GM19351 (cell line): Measurements from ENCODE around the gene IRGQ.
A peak's percentile ranks its signal among the peaks of the same experiment; 100 is the strongest.
"Not testable (repeated sequence)": the region's sequence is repeated elsewhere in the genome, so short reads cannot be mapped to it uniquely, and the experiment has no call there.

Experiments used
- ATAC-seq: cut with Tn5 transposase; IDR thresholded peaks from one replicate; pipeline ENCODE4 v1.9.1; 2021; ENCODE audit warnings: mild to moderate bottlenecking, moderate library complexity; ENCODE audit not compliant: unreplicated experiment

The IRGQ gene

GRCh38 chr19:43625918-43626579, 30.1 kb upstream of the IRGQ start:
- no peak for ATAC-seq

GRCh38 chr19:43624933-43625332, 29.0 kb upstream of the IRGQ start:
- ATAC-seq = no peak

GRCh38 chr19:43623889-43624670, 28.1 kb upstream of the IRGQ start:
- ATAC-seq = no peak

GRCh38 chr19:43622956-43623355, 27.0 kb upstream of the IRGQ start:
- ATAC-seq = no peak

- no peak for ATAC-seq
Observed at GRCh38 chr19:43622070-43622469, 26.1 kb upstream of the IRGQ start.

- no peak for ATAC-seq
Observed at GRCh38 chr19:43620061-43621001, 24.4 kb upstream of the IRGQ start.

- peak; percentile 74 for ATAC-seq
Observed at GRCh38 chr19:43619262-43620060, 23.5 kb upstream of the IRGQ start, which contains the start of gene ZNF428. Gene ZNF428 (minus strand): TSS chr19:43619629. CDS start chr19:43614304, 5,325 bp downstream.

- peak; percentile 13 for ATAC-seq
Observed at GRCh38 chr19:43618921-43619261, 23.0 kb upstream of the IRGQ start.

GRCh38 chr19:43616954-43617353, 21.0 kb upstream of the IRGQ start:
- ATAC-seq = no peak

GRCh38 chr19:43616306-43616705, 20.4 kb upstream of the IRGQ start:
- ATAC-seq = no peak

GRCh38 chr19:43612374-43612773, 16.4 kb upstream of the IRGQ start:
- ATAC-seq = no peak

GRCh38 chr19:43611788-43612187, 15.9 kb upstream of the IRGQ start, which contains the start of gene SRRM5:
Gene SRRM5 (plus strand): TSS chr19:43612088. CDS start chr19:43612122, 34 bp downstream.
- no peak for ATAC-seq

- no peak for ATAC-seq
Observed at GRCh38 chr19:43610493-43610892, 14.6 kb upstream of the IRGQ start.

GRCh38 chr19:43609872-43610271, 13.9 kb upstream of the IRGQ start:
- ATAC-seq = no peak

GRCh38 chr19:43607238-43608205, 11.6 kb upstream of the IRGQ start:
- ATAC-seq = no peak

GRCh38 chr19:43606569-43607229, 10.8 kb upstream of the IRGQ start:
- no peak for ATAC-seq

- ATAC-seq = no peak
Observed at GRCh38 chr19:43605875-43606568, 10.1 kb upstream of the IRGQ start.

GRCh38 chr19:43600326-43600725, 4.4 kb upstream of the IRGQ start:
- not testable (repeated sequence) for ATAC-seq
